GM12891 (cell line): ENCODE results near the gene MOB3A.
A peak's percentile ranks its signal among the peaks of the same experiment; 100 is the strongest.

Experiments
- PAX5 ChIP-seq: IDR thresholded peaks from 2 replicates; pipeline ENCODE4 v1.6.1; 2011; ENCODE audit warnings: low read length, moderate library complexity, mild to moderate bottlenecking; ENCODE audit not compliant: insufficient read depth, severe bottlenecking
- POLR2A ChIP-seq: IDR thresholded peaks from 2 replicates; pipeline ENCODE4 v1.6.1; 2011; ENCODE audit warnings: low read depth, low read length, control low read depth
- POLR2AphosphoS5 ChIP-seq: IDR thresholded peaks from 2 replicates; pipeline ENCODE4 v1.6.1; 2011; ENCODE audit warnings: low read depth, low read length, control low read depth
- POU2F2 ChIP-seq: IDR thresholded peaks from 2 replicates; pipeline ENCODE4 v1.6.1; 2011; ENCODE audit warnings: low read depth, mild to moderate bottlenecking, control low read depth, low read length, moderate library complexity
- TAF1 ChIP-seq: IDR thresholded peaks from 2 replicates; pipeline ENCODE4 v1.6.1; 2011; ENCODE audit warnings: low read depth, low read length, control low read depth

DNA sequence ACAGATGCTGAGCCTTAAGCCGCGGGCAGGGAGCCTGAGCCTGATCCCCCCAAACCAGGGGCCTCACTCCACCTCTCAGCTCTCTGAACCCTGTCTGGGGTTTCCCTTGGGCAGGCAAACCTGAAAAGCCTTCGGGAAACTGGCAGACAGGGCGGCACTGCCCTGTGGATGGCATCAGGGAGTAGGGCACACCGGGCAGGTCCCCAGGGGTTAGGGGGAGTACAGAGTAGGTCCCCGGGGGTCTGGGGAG is 54.8 kb downstream of the MOB3A start:
- TF ChIP-seq POLR2A (no peak), TAF1 (no peak), POLR2AphosphoS5 (peak; percentile 15; the same call in 1 of the 2 replicates), PAX5 (no peak), POU2F2 (no peak)
